ENCODE results near the gene SYCP2L.

DNA sequence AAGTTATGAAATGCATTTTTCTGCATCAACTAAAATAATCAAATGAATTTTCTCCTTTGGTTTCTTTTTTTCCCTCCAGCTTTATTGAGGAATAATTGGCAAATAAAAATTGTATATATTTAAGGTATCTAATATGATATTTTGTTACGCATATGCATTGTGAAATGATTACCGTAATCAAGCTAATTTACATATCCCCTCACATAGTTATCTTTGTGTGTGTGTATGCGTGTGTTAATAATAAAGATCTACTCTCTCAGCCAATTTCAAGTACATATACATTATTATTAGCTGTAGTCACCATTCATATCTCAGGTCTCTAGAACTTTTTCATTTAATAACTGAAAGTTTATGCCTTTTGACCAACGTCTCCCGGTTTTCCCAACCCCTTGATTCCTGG is 61.1 kb downstream of the SYCP2L start:
- TF ChIP-seq, protein P1, sequence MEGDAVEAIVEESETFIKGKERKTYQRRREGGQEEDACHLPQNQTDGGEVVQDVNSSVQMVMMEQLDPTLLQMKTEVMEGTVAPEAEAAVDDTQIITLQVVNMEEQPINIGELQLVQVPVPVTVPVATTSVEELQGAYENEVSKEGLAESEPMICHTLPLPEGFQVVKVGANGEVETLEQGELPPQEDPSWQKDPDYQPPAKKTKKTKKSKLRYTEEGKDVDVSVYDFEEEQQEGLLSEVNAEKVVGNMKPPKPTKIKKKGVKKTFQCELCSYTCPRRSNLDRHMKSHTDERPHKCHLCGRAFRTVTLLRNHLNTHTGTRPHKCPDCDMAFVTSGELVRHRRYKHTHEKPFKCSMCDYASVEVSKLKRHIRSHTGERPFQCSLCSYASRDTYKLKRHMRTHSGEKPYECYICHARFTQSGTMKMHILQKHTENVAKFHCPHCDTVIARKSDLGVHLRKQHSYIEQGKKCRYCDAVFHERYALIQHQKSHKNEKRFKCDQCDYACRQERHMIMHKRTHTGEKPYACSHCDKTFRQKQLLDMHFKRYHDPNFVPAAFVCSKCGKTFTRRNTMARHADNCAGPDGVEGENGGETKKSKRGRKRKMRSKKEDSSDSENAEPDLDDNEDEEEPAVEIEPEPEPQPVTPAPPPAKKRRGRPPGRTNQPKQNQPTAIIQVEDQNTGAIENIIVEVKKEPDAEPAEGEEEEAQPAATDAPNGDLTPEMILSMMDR (IDR thresholded peaks at IDR 0.05), result no peak
- TF ChIP-seq EZH2 (IDR thresholded peaks at IDR 0.05), result no peak
- TF ChIP-seq EZH2phosphoT487 (IDR thresholded peaks at IDR 0.05), result no peak

Data from neural progenitor cell (in vitro differentiated cells).